GM10266 (cell line): Measurements from ENCODE around the gene SSC5D.

Experiments used
- DNase-seq: peaks from one replicate; pipeline ENCODE4 v3.0.0; 2012; ENCODE audit errors: extremely low spot score
- TF ChIP-seq, protein P1 (sequence below): IDR thresholded peaks from 2 replicates; pipeline ENCODE4 v1.5.1; 2012; ENCODE audit warnings: mild to moderate bottlenecking, low read depth; ENCODE audit not compliant: control insufficient read depth, insufficient read depth; ENCODE audit errors: missing control alignments

Gene SSC5D

DNA sequence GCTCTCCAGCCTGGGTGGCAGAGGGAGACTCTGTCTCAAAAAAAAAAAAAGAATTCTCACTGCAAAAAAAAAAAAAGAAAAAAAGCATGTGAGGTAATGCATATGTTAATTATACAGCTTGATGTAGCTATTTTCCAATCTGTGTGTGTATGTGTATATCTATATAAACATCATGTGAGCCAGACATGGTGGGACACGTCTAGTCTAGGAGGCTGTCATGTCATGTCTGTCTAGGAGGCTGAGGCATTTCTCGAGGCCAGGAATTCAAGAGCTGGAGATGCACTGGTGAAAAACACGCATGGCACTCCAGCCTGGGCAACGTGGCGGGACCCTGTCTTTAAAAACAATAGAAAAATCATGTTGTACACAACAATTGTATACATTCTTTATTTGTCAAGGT, 64.0 kb downstream of the SSC5D start:
- DNase-seq = no peak
- TF ChIP-seq, protein P1, sequence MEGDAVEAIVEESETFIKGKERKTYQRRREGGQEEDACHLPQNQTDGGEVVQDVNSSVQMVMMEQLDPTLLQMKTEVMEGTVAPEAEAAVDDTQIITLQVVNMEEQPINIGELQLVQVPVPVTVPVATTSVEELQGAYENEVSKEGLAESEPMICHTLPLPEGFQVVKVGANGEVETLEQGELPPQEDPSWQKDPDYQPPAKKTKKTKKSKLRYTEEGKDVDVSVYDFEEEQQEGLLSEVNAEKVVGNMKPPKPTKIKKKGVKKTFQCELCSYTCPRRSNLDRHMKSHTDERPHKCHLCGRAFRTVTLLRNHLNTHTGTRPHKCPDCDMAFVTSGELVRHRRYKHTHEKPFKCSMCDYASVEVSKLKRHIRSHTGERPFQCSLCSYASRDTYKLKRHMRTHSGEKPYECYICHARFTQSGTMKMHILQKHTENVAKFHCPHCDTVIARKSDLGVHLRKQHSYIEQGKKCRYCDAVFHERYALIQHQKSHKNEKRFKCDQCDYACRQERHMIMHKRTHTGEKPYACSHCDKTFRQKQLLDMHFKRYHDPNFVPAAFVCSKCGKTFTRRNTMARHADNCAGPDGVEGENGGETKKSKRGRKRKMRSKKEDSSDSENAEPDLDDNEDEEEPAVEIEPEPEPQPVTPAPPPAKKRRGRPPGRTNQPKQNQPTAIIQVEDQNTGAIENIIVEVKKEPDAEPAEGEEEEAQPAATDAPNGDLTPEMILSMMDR = no peak

GRCh38 chr19:55552620-55553019, 64.4 kb downstream of the SSC5D start:
- TF ChIP-seq, protein P1 = no peak
- no peak for DNase-seq

- DNase-seq = no peak
- TF ChIP-seq, protein P1 = no peak
Measured at GRCh38 chr19:55553217-55554182, 65.3 kb downstream of the SSC5D start.

- TF ChIP-seq, protein P1 = no peak
- no peak for DNase-seq
Measured at GRCh38 chr19:55554302-55554701, 66.1 kb downstream of the SSC5D start.

GRCh38 chr19:55554741-55555152, 66.5 kb downstream of the SSC5D start:
- DNase-seq = no peak
- TF ChIP-seq, protein P1 = no peak

DNA sequence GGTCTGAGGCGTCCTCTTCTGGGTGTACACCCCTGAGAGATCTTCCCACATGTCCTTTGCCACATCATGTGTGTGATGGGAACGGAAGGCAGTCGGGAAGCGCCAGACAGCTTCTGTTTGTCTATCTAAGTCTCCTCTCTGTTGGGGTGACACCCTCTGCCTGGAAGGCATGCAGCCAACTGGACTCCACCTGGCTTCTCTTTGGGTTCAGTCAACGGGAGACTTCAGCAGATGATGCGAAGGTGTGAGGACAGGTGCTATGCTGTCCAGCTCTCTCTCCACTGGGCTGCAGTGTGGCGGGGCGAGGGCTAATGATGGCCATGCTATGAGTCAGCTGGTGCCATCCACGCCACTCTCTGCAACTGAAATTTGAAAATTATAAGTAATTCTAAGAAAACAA, 71.4 kb downstream of the SSC5D start:
- no peak for DNase-seq
- TF ChIP-seq, protein P1 = no peak

DNA sequence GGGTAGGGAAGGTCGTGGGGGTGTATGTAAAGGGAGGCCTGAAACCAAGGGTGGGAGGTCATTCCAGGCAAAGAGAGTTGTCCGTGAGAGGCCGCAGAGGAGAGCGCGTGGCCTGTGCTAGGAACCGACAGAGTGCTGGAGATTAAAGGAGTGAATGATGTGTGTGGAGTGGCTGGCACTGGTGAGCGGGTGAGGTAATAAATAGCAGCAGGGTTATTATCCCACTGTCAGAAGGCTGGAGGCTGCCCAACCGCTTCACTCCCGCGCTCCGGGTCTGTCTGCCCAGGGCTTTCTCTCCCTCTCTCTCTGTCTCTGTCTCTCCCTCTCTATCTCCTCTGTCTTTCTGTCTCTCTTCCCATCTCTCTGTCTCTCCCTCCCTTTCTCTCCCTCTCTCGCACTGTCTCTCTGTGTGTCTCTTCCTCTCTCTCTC, 75.0 kb downstream of the SSC5D start:
- DNase-seq = no peak
- TF ChIP-seq, protein P1 = no peak
